NCI-H82 (cell line): ENCODE results near the gene LCN10.
"Not testable (repeated sequence)": the region's sequence is repeated elsewhere in the genome, so short reads cannot be mapped to it uniquely, and the experiment has no call there.

Experiments
- DNase-seq: peaks from one replicate; lab custom pipeline; 2025; lab: John Stamatoyannopoulos, UW

The LCN10 gene

DNA sequence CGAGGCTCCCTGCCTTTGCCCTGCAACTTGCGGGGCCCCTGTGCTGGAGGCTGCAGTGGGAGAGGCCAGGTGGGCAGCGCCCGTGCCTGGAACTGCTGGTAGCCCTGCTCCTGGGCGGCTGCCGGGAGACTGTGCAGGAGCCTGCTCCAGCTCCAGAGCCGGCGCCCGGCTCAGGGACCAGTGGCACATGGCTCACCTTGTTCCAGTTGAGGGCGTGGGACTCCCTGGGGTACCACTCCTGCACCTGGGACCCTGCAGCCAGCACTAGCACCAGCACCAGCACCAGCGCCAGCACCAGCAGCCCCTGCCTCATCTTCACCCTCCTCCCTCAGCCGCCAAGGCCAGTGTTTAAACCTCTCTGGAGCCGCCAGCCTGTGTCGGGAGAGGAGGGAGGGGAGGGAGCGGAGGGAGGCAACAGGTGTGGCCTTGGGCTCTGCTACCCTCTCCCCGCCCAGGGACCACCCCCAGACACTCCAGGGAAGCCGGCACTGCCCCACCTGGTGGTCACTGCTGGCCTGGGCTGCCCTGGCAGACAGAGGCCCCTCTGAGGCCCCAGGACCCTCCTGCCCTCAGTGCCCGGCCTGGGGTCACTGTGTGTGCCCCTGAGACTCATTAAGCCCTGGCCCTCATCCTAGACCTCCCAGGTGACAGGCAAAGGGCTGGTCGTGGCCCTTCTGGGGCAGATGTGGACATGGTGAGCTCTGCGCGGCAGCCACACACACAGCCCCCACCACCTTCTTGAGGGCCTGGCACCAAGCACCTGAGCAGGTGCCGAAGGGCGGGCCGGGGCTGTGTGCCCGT, at the start of gene LCN10:
Gene LCN10, minus strand, starts transcription at position 350 of the 801 bp plus-strand sequence. Its CDS starts 37 bp downstream, at position 313.
- peak; percentile 82 for DNase-seq

DNA sequence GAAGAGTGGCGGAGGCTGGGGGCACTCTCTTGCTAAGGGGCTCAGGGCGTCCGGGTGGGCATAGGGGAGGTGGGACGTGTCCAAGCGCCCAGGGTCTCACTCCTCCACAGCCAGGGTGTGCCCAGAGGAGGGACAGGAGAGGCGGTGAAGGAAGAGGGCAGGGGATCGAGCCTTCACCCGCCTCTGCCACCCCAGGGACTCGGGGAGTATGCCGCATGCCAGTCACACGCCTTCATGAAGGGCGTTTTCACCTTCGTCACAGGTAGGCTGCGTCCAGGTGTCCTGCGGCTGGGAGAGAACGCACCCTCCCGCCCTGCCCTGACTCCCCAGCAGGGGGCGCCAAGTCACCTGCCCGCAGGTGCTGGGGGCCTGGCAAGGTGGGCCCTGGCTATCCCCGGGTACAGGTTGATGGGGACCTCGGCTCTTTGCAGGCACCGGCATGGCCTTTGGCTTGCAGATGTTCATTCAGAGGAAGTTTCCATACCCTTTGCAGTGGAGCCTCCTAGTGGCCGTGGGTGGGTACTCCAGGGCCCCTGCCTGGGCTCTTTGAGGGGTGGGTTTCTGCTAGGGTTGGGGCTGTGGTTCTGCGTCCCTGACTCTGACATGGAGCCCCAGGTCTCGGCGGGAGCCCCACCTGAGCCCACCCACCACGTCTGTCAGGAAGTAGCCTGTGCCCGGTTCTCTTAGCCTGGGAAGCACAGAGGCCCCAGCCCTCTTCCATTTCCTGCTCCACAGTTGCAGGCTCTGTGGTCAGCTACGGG, 49.0 kb upstream of the LCN10 start:
- DNase-seq: peak; percentile 67

DNA sequence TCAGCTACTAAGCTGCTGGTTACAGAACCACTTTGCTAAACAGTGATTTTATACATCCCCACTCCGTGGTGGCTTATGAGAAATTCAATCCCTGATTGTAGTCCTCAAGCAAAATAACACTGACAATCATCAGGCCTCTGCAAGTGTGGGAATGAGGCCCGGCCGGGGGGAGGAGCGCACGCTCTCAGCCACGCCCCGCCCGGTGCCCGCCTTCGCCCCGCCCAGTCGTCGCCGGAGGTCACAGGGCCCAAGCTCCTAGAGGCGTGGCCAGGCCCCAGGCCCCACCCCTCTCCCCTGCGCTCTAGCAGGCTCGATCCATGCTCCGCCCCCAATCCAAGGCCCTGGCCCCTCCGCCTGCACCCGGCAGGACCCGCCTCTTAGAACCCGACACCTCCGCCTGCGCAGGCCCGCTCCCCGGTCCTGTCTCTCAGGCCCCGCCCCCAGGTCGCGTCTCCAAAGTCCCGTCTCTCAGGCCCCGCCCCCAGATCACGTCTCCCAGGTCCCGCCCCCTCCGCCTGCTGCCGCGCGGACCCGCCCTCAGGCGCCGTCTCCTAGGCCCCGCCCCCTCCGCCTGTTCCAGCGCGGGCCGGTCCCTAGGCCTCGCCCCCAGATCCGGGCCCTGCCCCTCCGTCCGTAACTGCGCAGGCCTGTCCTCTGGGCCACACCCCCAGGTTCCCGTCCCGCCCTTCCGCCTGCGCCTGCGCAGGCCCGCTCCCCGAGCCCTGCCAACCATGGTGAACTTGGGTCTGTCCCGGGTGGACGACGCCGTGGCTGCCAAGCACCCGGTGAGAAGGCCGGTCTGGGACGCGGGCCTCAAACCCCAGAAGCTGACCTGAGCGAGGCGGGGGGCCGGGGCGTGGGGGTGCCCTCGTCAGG, 48.1 kb upstream of the LCN10 start, which contains the start of gene TMEM141:
Gene TMEM141, plus strand, starts transcription at position 705 of the 876 bp plus-strand sequence. Its CDS starts 27 bp downstream, at position 732.
- DNase-seq: peak; percentile 100

DNA sequence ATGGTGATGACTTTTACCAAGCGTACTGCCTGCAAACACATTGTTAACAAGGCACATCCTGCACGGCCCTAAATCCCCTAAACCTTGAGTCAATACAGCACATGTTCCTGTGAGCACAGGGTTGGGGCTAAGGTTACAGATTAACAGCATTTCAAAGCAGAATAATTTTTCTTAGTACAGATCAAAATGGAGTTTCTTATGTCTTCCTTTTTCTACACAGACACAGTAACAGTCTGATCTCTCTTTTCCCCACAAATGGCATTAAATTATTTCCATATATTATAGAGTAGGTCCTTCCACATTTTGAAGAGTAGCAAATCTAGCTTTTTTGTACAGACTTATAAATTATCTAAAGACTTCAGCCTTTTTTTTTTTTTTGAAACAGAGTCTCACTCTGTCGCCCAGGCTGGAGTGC, 46.8 kb upstream of the LCN10 start:
- DNase-seq: peak; percentile 77

DNA sequence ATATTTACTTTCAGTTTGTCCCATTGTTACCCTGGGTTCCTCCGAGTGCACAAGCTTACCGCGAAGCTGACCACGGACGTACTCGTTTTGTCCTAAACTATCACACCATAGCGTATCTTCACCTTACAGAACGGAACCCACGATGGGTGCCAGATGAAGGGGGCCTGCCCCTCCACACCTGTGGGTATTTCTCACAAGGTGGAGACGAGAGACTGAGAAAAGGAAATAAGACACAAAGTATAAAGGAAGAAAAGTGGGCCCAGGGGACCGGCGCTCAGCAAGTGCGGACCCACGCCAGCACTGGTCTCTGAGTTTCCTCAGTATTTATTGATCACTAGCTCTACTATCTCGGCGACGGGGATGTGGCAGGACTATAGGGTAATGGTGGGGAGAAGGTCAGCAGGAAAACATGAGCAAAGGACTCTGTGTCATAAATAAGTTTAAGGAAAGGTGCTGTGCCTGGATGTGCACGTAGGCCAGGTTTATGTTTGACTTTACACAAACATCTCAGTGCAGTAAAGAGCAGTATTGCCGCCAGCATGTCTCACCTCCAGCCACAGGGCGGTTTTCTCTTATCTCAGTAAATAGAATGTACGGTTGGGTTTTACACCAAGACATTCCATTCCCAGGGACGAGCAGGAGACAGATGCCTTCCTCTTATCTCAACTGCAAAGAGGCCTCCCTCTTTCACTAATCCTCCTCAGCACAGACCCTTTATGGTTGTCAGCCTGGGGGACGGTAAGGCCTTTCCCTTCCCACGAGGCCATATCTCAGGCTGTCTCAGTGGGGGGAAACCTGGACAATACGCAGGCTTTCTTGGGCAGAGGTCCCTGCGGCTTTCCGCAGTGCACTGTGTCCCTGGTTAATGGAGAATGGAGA, 46.1 kb upstream of the LCN10 start:
- DNase-seq: peak; percentile 78

DNA sequence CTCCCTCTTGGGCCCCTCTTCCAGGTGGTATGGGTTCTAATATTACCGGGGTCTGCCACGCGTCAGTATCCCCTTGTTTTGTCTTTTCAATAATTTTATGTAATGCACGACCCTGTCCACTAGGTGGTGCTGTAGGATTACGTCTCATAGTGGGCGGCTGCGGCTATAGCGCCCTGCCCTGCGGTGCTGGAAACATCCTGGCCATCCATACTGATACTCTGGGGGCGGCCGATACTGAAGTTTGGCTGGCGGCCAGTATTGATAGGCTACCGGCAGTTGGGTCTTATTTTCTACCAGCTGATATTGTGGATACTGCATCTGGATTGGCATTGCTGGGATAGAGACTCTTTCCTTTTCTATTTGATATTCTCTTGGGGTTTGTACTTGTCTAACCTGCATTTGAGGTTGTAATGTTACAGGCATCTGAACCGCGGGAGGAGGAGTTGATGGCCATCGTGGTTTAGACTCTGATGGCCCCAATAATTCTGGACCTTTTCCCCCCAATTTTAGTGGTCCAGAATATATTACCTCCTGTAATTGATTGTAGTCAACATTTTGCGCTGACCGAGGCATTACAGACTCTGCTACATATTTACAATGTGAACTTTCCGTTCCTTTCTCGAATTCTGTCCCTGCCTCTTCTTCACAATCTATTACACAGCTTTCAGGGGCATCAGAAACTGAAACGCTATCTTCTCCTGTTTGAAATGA, 45.1 kb upstream of the LCN10 start:
- peak; percentile 92 for DNase-seq

DNA sequence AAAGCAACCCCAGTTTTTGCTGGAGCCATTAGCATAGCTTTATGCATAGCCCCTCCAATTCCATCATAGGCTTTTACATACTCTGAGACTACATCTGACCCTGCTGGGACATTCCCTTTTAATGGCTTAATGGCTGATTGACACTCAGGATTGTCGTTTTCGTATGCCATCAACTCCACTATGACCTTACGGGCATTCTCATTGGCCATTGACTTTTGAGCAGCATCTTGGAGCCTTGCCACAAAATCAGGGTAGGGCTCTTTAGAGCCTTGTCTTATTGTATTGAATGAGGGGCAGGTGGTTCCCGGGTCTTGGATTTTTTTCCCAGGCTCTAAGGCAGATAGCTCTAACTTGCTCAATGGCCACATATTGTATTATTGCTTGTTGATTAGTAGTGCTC, 44.2 kb upstream of the LCN10 start:
- not testable (repeated sequence) for DNase-seq

DNA sequence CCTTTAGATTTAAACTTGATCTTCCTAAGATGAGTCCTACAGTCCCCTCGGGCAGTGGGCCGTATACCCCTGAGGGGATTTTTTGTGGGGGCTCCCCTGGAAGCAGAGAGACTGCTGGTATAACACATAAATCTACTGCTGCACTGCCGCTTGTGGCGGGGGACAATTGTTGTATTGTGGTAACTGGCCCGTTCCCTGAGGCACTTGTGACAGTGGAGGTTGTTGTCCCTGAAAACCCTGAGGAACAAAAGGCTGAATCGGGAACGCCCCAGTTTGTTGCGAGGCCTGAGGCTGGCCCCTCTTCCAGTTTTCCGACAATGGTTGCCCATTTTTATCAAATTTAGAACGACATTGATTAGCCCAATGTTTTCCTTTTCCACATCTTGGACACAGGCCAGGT, 43.7 kb upstream of the LCN10 start:
- DNase-seq: no peak

DNA sequence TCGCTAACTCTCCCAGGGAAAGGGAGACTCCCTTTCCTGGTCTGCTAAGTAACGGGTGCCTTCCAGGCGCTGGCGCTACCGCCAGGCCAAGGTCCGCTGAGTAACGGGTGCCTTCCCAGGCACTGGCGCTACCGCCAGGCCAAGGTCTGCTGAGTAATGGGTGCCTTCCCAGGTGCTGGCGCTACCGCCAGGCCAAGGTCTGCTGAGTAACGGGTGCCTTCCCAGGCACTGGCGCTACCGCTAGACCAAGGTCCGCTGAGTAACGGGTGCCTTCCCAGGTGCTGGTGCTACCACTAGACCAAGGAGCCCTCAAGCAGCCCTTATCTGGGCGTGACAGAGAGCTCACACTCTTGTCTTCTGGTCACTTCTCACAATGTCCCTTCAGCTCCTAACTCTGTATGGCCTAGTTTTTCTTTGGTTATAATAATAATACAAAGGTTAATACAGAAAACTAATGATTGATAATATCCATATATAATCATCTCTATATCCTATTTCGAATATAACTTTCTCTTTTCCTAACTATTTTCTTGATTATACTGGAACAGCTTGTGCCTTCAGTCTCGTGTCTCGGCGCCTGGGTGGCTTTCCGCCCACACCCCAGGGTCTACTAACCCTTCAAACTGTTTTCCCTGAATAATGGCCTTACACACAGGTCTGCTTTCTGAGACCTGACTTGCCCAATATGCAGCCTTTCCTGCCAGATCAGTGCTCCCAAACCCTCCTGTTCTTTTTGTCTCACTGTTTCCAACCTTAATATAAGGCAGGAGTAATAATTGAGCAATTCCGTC, 43.0 kb upstream of the LCN10 start:
- DNase-seq: not testable (repeated sequence)

DNA sequence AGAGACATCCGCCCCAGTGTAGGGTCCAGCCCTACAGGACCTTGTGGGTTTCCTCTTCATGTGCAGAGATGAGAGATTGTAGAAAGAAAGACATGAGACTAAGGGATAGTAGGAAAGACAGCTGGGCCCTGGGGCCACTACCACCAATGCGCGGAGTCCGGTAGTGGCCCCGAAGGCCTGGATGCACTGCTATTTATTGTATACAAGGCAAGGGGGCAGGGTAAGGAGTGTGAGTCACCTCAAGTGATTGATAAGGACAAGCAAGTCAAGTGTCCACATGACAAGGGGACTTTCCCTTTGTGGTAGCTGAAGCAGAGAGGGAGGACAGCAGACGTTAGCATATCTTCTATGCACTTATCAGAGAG, 42.2 kb upstream of the LCN10 start:
- no peak for DNase-seq

DNA sequence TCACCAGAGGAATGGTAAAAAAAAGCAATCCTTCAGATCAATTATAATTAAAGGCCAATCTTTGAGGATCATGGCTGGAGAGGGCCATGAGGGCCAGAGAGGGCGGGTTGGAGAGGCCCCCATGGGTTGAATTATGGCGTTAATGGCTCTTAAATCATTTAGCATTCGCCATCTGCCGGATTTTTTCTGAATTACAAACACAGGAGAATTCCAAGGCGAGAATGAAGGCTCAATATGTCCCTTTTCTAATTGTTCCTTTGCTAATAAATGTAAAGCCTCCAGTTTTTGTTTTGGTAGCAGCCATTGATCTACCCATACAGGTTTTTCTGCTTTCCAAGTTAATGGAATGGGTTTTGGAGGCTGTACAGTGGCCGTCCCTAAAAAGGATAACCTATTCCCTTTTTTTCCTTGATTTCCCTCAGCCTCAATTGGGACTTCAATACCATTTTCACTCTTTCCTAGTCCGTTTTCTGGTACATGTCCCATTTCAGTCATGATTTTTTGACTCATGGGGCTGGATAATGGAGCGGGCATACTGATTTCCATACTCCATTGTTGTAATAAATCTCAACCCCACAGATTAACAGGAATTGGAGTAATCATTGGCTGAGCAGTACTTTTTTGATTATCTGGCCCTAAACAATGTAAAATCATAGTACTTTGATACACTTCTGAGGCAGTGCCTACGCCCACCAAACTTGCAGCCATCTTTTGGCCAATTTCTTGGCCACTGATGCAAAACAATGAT, 41.7 kb upstream of the LCN10 start:
- DNase-seq: peak; percentile 81

DNA sequence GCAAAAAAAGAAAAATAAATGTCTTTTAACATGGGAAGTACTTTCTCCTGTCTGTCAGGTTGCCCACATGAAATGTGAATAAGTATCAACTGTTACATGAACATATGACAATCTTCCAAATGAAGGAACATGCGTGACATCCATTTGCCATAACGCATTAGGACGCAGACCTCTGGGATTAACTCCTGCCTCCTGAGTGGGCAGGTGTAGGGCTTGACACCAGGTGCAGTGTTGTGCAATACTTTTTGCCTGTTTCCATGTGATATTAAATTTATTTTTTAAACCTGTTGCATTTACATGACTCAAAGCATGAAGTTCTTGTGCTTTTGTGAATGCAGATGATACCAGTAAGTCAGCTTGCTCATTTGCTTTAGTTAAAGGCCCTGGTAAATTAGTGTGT, 39.7 kb upstream of the LCN10 start:
- DNase-seq: no peak

DNA sequence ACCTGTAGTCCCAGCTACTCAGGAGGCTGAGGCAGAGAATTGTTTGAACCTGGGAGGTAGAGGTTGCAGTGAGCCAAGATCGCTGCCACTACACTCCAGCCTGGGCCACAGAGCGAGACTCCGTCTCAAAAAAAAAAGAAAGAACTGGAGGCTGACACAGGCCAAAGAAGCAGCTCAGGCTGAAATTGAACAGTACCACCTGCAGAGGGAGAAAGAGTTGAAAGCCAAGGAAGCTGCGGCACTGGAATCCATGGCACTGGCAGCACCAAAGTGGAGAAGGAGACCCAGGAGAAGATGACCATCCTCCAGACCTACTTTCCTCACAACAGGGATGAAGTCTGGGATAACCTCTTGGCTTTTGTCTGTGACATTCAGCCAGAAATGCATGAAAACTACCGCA, 37.1 kb upstream of the LCN10 start:
- DNase-seq: no peak

DNA sequence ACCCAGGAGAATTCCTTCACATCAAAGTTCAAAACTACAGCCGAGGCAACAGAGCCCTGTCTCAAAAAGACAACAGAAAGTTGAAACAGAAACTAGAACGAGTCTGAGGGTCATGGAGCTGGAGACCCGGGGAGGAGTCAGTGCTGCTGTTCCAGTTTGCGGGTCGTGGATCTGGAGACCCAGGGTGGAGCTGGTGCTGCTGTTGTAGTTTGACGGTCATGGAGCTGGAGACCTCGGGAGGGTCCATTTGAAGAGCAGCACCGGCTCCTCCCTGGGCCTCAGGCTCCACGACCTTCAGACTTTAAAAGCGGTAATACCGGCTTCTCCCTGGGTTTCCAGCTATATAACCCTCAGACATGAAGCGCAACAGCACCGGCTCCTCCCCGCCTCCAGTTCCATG, 34.6 kb upstream of the LCN10 start:
- DNase-seq: no peak

DNA sequence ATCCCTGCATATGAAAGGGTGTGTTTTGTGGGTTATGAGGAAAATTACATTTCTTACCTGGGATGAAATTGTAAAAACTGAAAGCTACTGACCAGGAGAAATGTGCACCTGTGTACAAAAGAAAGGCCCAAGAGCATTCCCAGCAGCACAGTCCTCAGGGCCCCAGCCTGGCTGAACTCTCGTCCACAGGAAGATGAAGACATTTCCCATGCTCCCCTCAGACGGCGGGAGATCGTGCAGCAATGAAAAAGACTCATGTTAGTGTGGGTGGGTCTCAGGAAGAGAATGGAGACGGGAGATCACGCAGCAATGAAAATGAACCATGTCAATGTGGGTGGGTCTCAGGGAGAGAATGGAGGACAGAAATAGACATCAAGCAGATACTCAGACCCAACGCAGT, 34.2 kb upstream of the LCN10 start:
- no peak for DNase-seq

DNA sequence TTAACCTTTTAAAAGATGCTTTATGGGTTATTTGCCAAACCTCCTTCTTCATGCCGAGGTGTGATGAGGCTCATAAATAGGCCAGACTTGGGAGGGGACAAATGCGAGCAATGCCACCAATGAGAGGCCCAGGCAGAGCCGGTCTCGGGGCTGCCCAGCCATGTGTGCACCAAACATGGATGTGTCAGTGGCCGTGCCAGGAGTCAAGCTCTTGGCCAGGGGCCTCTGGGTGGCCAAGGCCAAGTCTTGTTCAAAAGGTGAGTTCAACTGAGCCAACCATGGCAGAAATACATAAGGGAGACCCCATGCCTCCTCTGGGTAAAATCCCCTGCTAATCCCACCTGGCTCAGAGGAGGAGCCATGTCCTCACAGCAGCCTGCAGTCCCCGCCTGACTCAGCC, 32.5 kb upstream of the LCN10 start:
- DNase-seq: no peak

DNA sequence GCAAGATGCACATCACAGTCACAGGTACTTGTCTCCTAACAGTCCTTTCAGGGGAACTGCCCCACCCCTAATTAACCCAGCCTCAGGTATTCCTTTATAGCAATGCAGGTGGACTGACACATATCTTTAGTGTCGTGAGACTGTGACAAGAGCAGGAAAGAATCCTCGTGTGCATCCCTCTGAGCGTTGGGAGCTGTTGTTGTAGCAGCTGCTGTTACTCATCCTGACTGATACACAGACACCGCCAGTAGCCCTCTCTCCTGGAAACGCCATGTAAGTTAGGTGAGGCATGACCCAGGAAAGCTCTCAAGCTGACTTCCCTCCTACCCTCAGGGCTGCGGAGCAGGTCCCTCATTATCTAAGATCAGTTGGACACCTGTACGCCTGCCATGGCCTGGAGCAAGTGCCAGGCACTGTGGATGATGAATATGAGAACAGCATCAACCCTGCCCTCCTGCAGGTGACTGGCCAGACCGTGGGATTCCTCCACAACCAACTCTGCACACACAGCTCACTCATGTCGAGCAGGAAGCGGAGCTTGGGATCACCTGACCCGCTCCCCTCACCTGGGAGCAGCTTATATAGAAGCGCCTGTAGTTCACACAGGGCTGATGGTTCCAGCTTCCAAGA, 31.8 kb upstream of the LCN10 start:
- DNase-seq: no peak

DNA sequence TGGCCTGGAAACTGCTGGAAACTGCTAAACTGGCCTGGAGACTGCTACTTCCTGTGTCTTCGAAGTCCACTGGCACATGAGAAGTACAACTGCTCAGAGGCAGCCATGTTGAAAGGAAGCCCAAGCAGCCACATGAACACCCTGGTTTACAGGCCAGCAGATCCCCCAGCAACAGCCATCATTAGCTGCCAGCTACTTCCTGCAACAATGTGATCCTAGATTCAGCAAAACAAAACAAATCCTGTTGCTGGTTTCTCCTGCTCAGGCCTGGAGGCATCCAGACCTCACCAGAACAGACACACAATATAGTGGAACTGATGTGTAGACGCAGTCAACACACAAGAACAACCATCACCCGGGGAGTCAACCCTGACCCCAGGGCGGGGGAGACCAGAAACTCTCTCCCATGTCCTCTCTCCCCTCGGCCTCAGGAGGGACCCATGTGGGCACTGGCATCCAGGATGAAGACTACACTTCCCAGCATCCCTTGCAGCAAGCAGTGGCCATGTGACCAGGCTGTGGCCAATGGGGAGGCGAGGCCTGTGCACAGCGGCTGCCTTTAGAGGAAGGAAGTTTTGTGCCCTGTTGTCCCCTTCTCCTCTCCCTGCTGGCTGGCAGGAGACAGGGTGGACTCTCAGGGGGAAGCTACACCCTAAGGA, 30.8 kb upstream of the LCN10 start:
- peak; percentile 76 for DNase-seq
